Peyer's patch (tissue), 4 donors: ENCODE data around the gene WWOX.
A peak's percentile ranks its signal among the peaks of the same experiment; 100 is the strongest.

ENCODE experiments used
- POLR2A ChIP-seq, 2 donors: fragments of 450-650 bp; IDR thresholded peaks; one replicate each; pipeline ENCODE4 v1.5.1; 2017; ENCODE audit warnings: antibody characterized with exemption in 2 of 2, mild to moderate bottlenecking in 2 of 2, moderate library complexity in 2 of 2
- TF ChIP-seq, protein P1 (sequence below), 6 experiments: fragments of 450-650 bp in 4 of 6; fragments of 200-600 bp in 2 of 6; sonication (generic) in 1 of 6; IDR thresholded peaks; one replicate each; pipeline ENCODE4 v1.5.1; 2017 to 2019; ENCODE audit warnings: antibody characterized with exemption in 6 of 6, mild to moderate bottlenecking in 3 of 6, moderate library complexity in 1 of 6

DNA sequence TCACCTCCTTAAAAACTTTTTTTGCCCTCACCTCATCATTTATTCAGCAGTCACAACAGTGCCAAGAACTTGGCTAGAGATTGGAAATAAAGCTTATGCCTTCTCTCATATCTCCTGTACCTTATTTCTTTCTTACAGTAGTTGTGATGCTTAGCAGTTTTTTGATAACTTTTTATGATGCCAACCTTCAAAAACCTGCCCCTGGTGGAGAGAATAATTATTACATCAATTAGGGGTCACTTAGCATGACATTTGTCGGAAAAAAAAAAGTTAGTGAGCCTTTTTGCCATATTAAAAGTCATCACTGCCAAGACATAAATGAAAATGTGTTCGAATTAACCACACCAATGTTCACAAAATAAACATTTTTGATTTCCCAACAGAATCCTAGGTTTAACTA, 296.6 kb downstream of the WWOX start:
- TF ChIP-seq, protein P1, sequence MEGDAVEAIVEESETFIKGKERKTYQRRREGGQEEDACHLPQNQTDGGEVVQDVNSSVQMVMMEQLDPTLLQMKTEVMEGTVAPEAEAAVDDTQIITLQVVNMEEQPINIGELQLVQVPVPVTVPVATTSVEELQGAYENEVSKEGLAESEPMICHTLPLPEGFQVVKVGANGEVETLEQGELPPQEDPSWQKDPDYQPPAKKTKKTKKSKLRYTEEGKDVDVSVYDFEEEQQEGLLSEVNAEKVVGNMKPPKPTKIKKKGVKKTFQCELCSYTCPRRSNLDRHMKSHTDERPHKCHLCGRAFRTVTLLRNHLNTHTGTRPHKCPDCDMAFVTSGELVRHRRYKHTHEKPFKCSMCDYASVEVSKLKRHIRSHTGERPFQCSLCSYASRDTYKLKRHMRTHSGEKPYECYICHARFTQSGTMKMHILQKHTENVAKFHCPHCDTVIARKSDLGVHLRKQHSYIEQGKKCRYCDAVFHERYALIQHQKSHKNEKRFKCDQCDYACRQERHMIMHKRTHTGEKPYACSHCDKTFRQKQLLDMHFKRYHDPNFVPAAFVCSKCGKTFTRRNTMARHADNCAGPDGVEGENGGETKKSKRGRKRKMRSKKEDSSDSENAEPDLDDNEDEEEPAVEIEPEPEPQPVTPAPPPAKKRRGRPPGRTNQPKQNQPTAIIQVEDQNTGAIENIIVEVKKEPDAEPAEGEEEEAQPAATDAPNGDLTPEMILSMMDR (IDR thresholded peaks at IDR 0.05) = peak in 3 of 6 experiments; percentile 9 to 24 (median 13)
- no peak for TF ChIP-seq POLR2A (IDR thresholded peaks at IDR 0.05)
